Right renal cortex interstitium (tissue), 3 donors: ENCODE data around the gene ATXN7. TPM values are rescaled to one million over a fixed set of nuclear protein-coding genes. Genes with fewer than 3 reads are reported as not detected.

ENCODE experiments used
- DNase-seq, 3 donors: peaks; one replicate each; pipeline ENCODE4 v3.0.0-alpha.2; 2013; ENCODE audit warnings: low read depth in 3 of 3, low spot score in 2 of 3
- polyA plus RNA-seq, 3 donors: library from polyadenylated mRNA; unstranded; fragments of 120-200 nt; gene quantifications; one replicate each; pipeline ENCODE4 v1.2.1, GENCODE V29; 2013; ENCODE audit not compliant: insufficient read length in 3 of 3

The ATXN7 gene
- polyA plus RNA-seq, 3 donors, result 14.5 to 16.2 (median 14.9) TPM

DNA sequence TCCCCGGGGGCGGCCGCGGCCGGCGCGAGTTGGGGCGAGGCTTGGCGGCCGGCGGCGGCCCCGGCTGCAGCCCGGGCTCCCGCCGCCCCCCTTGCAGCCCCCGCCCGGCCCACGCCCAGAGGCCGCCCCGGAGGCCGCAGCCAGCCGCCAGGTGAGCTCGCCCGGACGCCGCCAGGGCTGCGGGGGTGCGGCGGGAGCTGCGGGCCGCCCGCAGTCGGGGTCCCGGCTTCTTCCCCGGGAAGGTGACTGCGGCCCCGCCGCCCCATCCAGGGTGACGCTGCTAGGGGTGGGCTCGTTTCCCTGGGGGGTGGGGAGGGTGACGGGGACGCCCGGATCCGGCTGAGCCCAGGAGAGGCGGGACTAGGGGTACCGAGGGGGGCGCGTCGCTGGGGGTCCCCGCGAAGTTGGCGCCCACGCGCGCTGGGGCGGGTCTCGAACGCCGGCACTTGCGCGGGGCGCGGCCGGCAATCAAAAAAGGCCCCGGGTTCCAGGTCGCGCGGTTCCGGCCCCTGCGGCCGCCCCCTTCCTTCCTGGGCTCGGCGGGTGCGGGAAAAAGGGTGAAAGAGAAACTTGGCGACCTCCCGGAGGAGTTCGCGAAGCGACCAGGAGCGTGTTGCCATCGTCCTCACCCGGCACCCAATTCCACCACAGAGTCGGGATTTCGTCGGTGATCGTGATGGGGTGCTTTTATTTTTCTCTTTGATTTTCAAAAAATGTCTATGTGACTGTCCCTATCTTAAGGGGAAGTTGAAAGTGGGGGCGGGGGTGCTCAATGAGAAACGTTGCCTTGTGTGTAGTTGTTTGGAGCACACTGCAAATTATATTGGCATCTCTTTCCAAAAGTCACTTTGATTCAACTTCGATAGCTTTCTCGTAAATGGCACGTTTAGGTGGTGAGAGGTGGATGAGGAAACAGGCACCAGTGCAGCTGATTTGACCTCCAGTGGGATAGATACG lies 619 bp downstream of the ATXN7 start:
- no peak for DNase-seq

DNA sequence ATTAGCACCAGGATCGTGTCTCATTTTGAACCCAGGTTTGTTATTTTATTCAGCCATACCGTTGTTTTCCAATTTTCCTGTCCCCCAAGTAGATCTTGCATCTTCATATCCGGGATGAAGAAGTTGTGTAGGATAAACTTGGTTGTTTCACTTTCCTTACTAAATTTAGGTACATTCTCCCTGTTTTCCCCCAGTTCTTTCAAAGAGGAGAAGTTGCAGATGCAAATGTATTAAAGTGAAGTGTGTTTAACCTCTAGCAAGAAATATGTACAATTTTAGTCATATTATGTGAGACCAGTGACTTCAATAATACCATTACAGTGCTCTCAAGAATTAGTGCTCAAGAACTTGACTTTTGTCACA lies 1.3 kb downstream of the ATXN7 start:
- DNase-seq, result no peak

- no peak for DNase-seq
Observed at GRCh38 chr3:63867225-63867624, 3.6 kb downstream of the ATXN7 start.

DNA sequence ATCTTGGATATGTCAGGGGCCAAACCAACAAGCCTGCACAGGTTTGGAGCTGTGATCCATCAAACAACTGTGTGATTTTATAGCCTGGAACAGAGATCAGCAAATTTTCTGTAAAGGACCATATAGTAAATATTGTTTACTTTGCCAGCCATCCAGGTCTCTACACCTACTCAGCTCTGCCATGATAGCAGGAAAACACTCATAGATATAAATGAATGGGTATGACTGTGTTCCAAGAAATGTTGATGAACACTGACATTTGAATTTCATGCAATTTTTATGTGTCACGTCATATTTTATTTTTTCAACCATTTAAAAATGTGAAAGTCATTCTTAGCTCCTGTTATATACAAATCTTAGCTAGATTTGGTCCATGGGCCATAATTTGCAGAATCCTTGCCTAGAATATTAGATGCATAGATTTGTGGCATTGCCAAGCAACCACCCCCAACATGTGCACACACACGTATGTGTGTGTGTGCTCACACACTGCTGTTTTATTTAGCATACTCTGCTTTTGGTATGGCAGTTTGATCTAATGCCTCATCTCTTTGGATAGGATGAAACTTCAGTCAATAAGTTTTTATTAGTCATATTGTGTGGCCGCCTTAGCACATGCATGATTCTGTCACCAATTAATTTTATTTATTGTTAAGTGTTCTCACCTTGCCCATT lies 6.4 kb downstream of the ATXN7 start:
- DNase-seq, result no peak

GRCh38 chr3:63870615-63871005 lies 6.9 kb downstream of the ATXN7 start:
- DNase-seq, result no peak

DNA sequence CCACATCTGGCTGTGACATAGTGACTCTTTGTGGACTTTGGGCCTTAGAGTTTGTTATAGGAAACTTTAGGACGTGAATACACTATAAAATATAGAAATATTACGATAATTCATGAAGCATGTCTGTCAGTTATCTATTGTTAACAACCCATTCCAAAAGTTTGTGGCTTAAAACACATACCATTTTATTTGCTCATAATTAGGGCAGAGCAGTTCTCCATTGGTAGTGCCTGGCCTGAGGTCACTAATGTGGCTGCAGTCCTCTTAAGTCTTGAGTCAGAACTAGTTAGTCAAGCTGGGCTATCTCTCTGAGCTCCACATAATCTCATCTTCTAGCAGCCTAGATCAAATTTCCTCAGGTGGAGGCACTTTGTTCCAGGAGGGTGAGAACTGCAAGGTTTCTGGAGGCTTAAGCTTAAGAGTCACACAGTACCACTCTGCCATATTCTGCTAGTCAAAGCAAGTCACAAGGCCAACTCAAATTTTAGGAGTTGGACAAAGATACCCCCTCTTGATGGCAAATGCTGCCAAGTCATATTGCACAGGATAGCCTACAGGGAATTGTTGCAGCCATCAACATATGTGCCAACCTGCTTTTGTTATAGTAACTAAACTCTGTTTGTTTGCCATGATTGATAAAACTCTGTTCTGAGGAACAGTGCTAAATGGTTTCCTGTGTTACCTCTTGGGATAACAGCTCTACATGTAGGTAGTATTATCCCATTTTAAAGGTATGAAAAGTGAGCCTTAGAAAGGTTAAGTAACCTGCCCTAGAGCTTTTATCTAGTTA lies 8.7 kb downstream of the ATXN7 start:
- DNase-seq, result no peak

GRCh38 chr3:63874769-63875168 lies 11.1 kb downstream of the ATXN7 start:
- no peak for DNase-seq

GRCh38 chr3:63875510-63875909 lies 11.8 kb downstream of the ATXN7 start:
- no peak for DNase-seq

- DNase-seq, result no peak
Observed at GRCh38 chr3:63876260-63876659, 12.6 kb downstream of the ATXN7 start.

- DNase-seq, result no peak
Observed at GRCh38 chr3:63877737-63878393, 14.2 kb downstream of the ATXN7 start.

GRCh38 chr3:63878394-63879060 lies 14.9 kb downstream of the ATXN7 start:
- DNase-seq, result no peak

DNA sequence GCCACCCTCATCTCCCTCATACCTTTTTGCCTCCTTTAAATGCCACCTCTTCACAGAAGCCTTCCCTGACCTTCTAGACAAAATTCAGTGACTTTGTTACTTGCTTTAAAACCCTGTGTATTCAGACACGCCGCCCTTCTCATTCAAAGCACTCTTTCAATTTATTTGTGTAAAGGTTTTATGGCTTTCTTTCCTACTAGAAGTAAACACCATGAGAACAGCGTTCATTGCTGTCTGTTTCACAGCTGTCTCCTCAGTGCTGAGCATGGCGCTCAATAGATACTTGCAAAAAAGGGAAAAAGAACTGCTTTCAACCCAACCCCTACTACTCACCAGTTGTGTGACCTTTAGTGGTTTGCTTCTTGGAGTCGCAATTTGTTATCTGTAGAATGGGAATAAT lies 17.0 kb downstream of the ATXN7 start:
- DNase-seq, result no peak

- DNase-seq, result no peak
Observed at GRCh38 chr3:63886858-63887257, 23.2 kb downstream of the ATXN7 start.

DNA sequence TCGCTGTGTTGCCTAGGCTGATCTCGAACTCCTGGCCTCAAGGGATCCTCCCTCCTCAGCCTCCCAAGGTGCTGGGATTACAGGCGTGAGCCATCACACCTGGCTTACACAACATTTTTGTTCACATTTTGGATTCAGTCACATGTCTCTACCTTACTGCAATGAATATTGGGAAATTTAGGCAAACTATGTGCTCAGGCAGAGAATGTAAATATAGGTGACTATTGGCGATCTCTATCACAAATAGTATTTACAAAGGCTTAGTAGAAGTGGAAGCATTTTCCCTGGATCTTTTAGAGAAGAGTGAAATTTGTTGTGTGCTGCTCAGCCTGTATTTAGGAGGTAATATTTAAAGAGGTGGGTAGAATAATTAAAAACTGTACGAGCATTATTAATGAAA lies 27.9 kb downstream of the ATXN7 start:
- DNase-seq, result no peak

DNA sequence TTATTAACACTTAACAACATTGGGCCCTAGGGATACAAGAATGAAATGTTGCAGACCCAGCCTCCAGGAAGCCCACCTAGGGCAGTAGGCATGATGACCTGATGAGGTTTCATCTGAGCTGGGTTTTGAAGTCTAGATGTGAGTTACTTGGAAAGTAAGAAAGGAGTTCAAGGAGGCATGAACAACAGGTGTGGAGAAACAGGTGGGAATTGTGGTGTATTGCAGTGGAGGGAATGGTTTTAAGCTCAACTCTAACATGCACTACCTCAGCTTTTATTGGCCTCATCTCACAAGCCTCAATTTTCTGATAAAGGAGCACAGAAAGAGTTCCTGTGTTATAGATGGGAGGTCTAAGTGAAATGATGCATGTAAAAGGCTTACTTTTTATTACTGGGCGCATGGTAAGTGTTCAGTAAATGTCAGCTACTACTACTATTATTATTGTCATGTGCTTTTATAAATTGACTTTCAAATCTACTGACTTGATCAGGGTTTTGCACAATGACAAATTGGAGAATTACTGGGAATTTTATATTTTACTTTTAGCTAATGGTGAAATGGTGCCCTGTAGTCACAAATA lies 29.2 kb downstream of the ATXN7 start:
- DNase-seq, result no peak

DNA sequence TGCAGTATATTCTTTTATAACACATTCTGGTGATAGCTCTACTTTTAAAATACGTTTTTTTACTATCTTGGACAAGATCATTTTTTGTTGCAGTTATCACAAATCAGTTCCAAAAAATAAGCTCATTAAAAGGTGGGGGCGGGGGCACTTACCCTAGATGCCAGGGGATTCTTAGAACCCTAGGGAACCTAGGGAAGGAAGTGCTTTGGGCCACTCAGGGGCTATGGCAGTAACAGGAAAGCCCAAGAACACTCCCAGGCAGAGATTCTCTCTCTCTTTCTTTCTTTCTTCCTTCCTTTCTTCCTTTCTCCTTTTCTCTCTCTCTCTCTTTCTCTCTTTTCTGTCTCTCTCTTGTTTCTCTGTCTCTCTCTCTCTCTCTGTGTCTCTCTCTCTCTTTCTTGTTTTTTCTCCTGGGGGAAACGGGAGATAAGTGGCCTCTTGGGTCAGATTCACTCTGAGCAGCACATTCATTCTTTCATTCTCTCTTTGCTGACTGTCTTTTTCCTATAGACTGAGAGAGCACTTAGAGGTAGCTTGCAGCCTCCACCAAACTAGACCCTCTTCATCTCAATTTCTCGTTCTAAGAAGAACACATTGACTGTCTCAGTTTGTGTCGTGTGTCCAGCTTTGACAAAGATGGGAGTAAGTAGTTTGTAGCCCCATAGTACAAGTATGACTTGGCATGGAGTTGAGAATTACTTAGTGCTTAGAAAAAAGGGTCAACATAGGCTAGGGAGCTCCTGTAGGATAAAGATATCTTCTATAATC lies 31.9 kb downstream of the ATXN7 start:
- DNase-seq, result no peak

GRCh38 chr3:63896332-63897030 lies 32.8 kb downstream of the ATXN7 start:
- no peak for DNase-seq

DNA sequence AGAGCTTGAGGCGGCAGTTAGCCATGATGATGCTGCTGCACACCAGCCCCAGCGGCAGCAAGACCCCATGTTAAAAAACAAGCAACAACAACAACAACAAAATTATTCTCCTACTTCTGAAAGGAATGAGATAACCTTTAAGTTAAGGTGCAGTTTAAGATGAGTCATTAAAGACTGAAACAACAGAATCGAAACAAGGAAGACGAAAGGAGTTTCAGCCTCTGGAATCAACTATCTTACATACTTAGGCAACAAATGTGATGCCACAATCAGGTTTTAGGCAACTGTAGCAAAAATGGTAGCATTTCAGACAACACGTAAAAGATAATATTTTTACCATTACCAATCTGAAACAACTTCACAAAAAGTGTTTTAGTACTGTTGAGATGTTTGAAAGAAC lies 36.3 kb downstream of the ATXN7 start:
- no peak for DNase-seq

DNA sequence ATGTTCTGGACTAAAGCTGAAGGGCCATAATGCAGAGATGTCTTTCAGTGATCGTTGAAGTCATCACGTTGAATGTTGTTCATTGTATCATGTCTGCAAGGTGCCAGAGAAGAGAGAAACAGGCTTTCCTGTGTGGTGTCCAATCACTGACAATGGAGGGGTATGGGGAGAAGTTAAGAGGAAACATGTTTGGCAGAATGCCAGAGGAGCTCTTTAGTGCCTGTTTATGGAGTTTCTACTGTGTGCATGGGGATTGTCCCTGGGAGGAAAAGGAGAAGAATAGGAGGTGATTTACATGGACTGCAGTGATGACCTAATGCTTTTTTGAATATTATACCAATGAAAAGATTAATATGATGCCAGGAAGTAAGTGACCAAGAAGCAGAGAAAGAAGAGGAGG lies 36.8 kb downstream of the ATXN7 start:
- DNase-seq, result no peak
